ENCODE data around the gene UBE2H.

Gene UBE2H

GRCh38 chr7:129950191-129950932 is 2.4 kb downstream of the UBE2H start:
- DNase-seq (ENCODE audit: low spot score) = no peak

GRCh38 chr7:129949292-129950133 is 3.2 kb downstream of the UBE2H start:
- DNase-seq (ENCODE audit: low spot score) = no peak

DNA sequence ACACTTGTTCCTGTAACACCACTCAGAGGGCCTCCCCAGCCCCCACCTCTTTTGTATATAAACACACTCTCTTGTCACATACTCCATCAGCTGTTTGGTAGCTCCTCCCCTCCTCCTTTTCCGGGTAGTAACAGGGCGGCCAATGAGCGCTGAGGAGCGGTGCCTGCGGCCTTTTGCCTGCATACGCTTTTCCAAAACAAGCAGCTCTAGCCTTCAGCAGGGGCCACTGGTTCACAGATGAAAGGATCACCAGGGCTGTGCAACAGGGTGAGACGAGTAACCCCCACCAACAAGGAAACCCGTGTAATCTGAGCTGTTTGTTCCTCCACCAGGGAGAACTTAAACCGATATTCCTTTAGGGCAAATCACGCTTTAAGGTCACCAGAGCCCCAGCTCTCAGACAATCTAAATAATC is 3.9 kb downstream of the UBE2H start:
- DNase-seq (ENCODE audit: low spot score) = peak; percentile 89

- DNase-seq (ENCODE audit: low spot score) = no peak
Measured at GRCh38 chr7:129948338-129948737, 4.4 kb downstream of the UBE2H start.

GRCh38 chr7:129947701-129948100 is 5.1 kb downstream of the UBE2H start:
- DNase-seq (ENCODE audit: low spot score) = no peak

DNA sequence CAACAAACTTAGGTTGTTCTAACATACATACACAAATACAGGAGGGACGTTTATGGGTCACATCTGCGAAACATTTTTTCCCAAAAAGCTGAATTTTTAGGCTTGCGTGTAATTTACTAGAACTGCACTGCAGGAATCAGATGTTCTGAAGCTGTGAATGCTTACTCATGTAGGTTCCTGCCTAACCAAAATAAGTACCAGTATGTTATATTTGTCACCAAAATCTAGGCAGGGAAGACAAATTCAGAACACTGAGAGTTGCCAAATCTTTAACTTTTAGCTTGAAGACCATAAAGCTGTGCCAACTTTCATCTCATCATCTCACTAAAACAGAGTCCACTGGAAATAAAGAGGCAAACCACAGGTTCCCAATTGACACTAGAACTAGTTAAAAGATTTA is 5.7 kb downstream of the UBE2H start:
- no peak for DNase-seq (ENCODE audit: low spot score)

- DNase-seq (ENCODE audit: low spot score) = no peak
Measured at GRCh38 chr7:129946282-129946681, 6.5 kb downstream of the UBE2H start.

- DNase-seq (ENCODE audit: low spot score) = no peak
Measured at GRCh38 chr7:129943352-129943751, 9.4 kb downstream of the UBE2H start.

GRCh38 chr7:129940329-129940728 is 12.4 kb downstream of the UBE2H start:
- DNase-seq (ENCODE audit: low spot score) = no peak

DNA sequence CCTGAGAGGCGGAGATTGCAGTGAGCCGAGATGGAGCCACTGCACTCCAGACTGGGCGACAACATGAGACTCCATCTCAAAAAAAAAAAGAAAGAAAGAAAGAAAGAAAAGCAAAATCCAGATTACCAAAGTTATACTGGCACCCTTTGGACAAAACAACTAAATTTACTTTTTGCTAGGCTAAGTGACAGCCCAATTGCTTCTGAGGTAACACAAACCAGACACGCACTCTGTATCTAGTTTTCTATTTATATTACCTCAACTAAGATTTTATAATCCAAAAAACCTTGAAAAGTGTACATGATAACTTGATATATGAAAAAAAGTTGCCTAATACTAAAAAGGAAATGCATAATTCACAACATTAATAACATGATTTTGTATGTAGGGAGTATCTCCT is 12.9 kb downstream of the UBE2H start:
- DNase-seq (ENCODE audit: low spot score) = no peak

DNA sequence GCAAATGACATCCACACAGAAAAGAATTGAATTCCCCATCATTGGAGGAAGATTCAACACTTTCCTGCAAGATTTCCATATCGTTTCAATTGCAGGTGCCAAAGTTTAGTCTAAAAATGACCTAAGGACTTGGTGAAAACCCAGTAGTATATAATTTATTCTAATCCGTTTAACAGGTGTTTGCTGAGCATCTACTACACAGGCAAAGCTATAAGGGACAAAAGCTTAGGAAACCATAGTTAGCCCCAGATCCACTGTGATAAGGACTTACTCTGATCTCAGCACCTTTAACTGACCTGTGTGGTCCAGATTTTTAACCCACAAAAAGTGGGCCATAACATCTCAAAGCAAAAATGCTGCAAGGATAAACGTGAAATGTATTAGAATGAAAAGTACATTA is 19.1 kb downstream of the UBE2H start:
- no peak for DNase-seq (ENCODE audit: low spot score)

GRCh38 chr7:129926618-129927017 is 26.1 kb downstream of the UBE2H start:
- no peak for DNase-seq (ENCODE audit: low spot score)

DNA sequence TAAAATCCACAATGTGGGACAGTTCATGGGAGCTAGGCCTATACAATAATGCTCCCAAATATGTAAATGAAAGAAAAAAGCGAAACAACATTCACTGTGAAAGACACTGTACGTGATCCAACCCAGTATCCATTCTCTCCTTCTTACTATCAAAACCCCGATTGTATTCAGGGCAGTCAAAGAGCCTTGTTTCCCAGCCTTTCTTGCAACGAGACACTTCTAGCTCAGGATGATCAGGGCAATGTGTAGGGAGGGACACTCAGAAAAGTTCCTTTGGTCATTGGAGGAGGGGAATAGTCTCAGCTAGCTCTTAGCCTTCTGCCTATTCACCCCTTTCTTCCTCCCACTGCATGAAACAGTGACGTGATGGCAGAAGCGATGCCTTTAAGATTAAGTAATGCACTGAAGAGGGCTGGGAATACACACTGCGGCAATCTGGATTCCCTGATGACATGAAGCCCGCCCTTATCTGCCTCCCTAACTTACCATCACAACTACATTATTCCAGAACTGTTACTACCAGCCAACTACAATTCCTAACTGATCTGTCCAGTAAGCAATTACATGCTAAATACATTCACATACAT is 27.3 kb downstream of the UBE2H start:
- no peak for DNase-seq (ENCODE audit: low spot score)

DNA sequence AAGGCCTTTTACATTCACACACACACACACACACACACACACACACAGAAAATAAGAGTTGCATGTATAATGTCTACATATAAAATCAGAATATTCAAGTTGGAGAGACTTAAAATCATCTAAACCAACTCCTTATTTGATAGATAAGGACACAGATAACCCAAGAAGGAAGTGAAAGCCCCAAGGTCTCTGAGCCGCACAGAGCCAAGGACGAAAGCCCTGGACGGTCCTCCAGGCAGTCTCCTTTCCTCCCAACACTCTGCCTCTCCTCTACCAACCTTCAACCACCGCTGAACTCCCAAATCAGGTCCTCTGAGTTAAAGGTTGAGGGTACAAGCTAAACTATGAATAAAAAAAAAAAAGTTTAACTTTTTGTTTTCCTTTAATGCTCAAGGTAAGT is 28.2 kb downstream of the UBE2H start:
- no peak for DNase-seq (ENCODE audit: low spot score)

DNA sequence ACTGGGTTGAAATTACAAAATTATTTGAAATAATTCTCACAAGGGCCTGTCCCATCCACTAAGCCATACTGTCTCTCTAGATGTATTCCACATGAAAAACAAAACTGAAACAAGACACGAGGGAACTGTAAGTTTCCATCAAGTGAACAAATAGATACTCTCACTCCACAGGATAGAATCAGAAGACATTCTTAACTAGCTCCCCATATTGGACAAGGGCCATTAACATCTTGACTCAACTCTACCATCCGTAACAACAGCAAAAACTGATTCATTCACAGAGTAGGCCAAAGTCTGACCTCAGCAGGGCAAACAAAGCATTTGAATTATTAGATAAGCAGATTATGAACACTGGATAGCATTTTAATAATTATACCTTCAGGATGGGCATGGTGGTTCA is 29.1 kb downstream of the UBE2H start:
- DNase-seq (ENCODE audit: low spot score) = no peak

DNA sequence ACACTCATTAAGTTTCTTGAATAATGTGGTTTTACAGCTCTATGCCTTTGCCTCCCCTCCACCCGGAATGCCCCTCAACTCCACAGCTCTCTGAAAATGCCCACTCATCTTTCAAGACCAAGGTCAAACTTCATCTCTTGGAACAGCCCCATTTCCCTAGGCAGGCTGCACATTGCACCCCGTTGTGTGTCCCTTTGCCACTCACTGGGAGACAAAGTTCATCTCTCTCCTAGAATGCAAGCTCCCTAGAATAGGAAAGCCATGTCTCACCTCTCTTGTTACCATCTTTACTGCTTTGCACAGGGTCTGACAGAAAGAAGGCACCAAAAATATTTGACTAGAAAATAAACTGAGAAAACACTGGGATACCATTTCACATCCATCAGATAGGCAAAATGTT is 33.3 kb downstream of the UBE2H start:
- DNase-seq (ENCODE audit: low spot score) = no peak

DNA sequence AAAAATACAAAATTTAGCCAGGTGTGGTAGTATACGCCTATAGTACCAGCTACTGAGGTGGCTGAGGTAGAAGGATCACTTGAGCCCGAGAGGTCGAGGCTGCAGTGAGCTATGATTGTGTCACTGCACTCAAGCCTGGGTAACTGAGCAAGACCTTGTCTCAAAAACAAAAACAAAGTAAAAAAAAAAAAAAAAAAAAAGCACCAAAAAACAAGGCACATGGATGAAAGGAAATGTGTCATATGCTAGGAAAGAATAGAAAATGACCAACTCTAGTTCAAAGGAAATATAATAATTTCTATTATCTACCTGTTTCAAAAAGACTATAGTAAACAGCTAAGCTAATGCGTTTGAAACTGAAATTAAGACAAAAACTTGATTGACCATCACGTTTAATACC is 33.8 kb downstream of the UBE2H start:
- no peak for DNase-seq (ENCODE audit: low spot score)

DNA sequence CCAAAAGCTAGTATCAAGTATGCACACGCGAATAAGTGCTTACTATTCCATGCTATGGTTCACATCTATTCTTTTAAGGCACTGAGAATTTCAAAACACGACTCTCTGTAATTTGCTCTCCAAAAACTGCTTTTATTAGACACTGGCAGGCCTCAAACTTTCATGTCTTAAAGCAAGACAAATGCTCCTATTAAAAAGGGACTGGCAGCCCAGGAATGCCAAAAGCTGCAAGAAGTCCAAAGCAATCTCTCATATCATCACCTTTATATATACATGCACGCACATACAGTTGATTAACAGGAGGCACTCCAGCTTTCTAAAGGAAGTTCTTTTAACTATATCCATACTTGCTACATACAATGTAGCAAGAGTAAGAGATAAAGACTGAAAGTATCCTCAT is 34.8 kb downstream of the UBE2H start:
- no peak for DNase-seq (ENCODE audit: low spot score)

- DNase-seq (ENCODE audit: low spot score) = no peak
Measured at GRCh38 chr7:129914536-129915272, 38.1 kb downstream of the UBE2H start.

- no peak for DNase-seq (ENCODE audit: low spot score)
Measured at GRCh38 chr7:129913428-129913827, 39.3 kb downstream of the UBE2H start.

DNA sequence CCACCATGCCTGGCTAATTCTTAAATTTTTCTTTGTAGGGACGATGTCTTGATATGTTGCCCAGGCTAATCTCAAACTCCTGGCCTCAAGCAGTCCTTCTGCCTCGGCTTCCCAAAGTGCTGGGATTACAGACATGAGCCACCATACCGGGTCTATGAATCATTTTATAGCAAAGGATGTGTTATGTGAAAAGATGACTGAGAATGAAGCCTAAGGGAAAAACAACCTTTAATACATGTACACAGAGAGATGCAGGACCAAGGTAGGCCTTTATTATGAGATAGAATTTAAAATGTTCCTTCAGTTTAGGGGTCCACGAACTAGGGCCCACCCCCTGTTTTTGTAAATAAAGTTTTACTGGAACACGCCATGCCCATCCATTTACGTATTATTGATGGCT is 41.0 kb downstream of the UBE2H start:
- no peak for DNase-seq (ENCODE audit: low spot score)

- no peak for DNase-seq (ENCODE audit: low spot score)
Measured at GRCh38 chr7:129909669-129910068, 43.1 kb downstream of the UBE2H start.

Data from left forelimb (tissue), 1 donor.